Endothelial cell of umbilical vein (primary cell): ENCODE results near the gene AAR2.

Source experiments
- CTCF ChIP-seq, 2 donors: IDR thresholded peaks; 1 replicate in 1 of 2; 2 replicates in 1 of 2; pipeline ENCODE4 v1.5.1; 2011; ENCODE audit warnings: low read length in 2 of 2, mild to moderate bottlenecking in 2 of 2, moderate library complexity in 2 of 2, control low read depth in 1 of 2, inconsistent platforms in 1 of 2, low read depth in 1 of 2; ENCODE audit not compliant: insufficient read depth in 1 of 2; ENCODE audit errors: extremely low read depth in 1 of 2
- EZH2 ChIP-seq: IDR thresholded peaks from 2 replicates; pipeline ENCODE4 v1.6.1; 2012; ENCODE audit warnings: borderline replicate concordance, low read depth, mild to moderate bottlenecking, moderate library complexity, low read length, inconsistent platforms; ENCODE audit not compliant: severe bottlenecking
- JUN ChIP-seq: IDR thresholded peaks from 2 replicates; pipeline ENCODE4 v1.6.1; 2011; ENCODE audit warnings: borderline replicate concordance, low read depth; ENCODE audit not compliant: insufficient read length, insufficient read depth
- MAX ChIP-seq: IDR thresholded peaks from 2 replicates; pipeline ENCODE4 v1.6.1; 2011; ENCODE audit not compliant: insufficient read depth, insufficient read length
- POLR2A ChIP-seq: IDR thresholded peaks from 2 replicates; pipeline ENCODE4 v1.6.1; 2012; ENCODE audit warnings: low read depth, mild to moderate bottlenecking, control low read depth, low read length
- POLR2AphosphoS5 ChIP-seq: IDR thresholded peaks from 2 replicates; pipeline ENCODE4 v1.6.1; 2012; ENCODE audit warnings: low read depth, mild to moderate bottlenecking, control low read depth, low read length, moderate library complexity; ENCODE audit not compliant: insufficient read depth

GRCh38 chr20:36231331-36231730 is 4.9 kb upstream of the AAR2 start:
- no peak for TF ChIP-seq CTCF (IDR thresholded peaks at IDR 0.05; ENCODE audit: extremely low read depth in 1 of 2, insufficient read depth in 1 of 2, low read depth in 1 of 2, low read length in 2 of 2)
- TF ChIP-seq POLR2AphosphoS5 = no peak
- no peak for TF ChIP-seq MAX
- no peak for TF ChIP-seq POLR2A
- TF ChIP-seq EZH2 = no peak
- no peak for TF ChIP-seq JUN
